Heart left ventricle (tissue), 16 donors: ENCODE data around the gene CPEB2. TPM values are rescaled to one million over a fixed set of nuclear protein-coding genes. Genes with fewer than 3 reads are reported as not detected.

Source experiments
- ATAC-seq, 4 donors: fragments of 200-7000 bp; cut with Tn5 transposase; one replicate each; pipeline ENCODE4 v1.9.1; 2020 to 2022; ENCODE audit warnings: moderate library complexity in 4 of 4, mild to moderate bottlenecking in 3 of 4, moderate number of reproducible peaks in 1 of 4
- DNase-seq, 5 donors: peaks; one replicate each; pipeline ENCODE4 v3.0.0-alpha.2; 2020
- H3K27ac ChIP-seq, 12 donors: fragments of 200-600 bp; sonication (generic) in 4 of 12; one replicate each; pipeline versions ENCODE4 v1.5.0 to v1.8.0; 2016 to 2022; ENCODE audit warnings: mild to moderate bottlenecking in 2 of 12
- H3K27me3 ChIP-seq, 9 donors: fragments of 200-600 bp; sonication (generic) in 2 of 9; one replicate each; pipeline versions ENCODE4 v1.5.1 to v1.8.0; 2016 to 2022; ENCODE audit warnings: mild to moderate bottlenecking in 3 of 9
- H3K36me3 ChIP-seq, 9 donors: fragments of 200-600 bp; sonication (generic) in 2 of 9; one replicate each; pipeline versions ENCODE4 v1.5.0 to v1.8.0; 2018 to 2022; ENCODE audit warnings: mild to moderate bottlenecking in 2 of 9
- H3K4me1 ChIP-seq, 12 donors: fragments of 200-600 bp; sonication (generic) in 4 of 12; one replicate each; pipeline versions ENCODE4 v1.5.0 to v1.8.0; 2016 to 2022; ENCODE audit warnings: mild to moderate bottlenecking in 3 of 12
- H3K4me3 ChIP-seq, 12 donors: fragments of 200-600 bp; sonication (generic) in 4 of 12; one replicate each; pipeline versions ENCODE4 v1.5.0 to v1.8.0; 2017 to 2022; ENCODE audit warnings: mild to moderate bottlenecking in 9 of 12, moderate library complexity in 4 of 12
- H3K9me3 ChIP-seq, 12 donors: fragments of 200-600 bp; sonication (generic) in 4 of 12; one replicate each; pipeline versions ENCODE4 v1.5.0 to v1.8.0; 2016 to 2022; ENCODE audit warnings: mild to moderate bottlenecking in 1 of 12
- POLR2A ChIP-seq, 2 donors: fragments of 450-650 bp; IDR thresholded peaks; one replicate each; pipeline ENCODE4 v1.6.1; 2017; ENCODE audit warnings: antibody characterized with exemption in 2 of 2, mild to moderate bottlenecking in 2 of 2, moderate library complexity in 2 of 2
- WGBS, 4 donors: extraction: QIAGEN DNeasy Blood & Tissue Kit in 2 of 4; methylation state at CpG; one replicate each; pipeline versions ENCODE4 v1.1.5 to v1.1.7; 2013 to 2018; 5-methylcytosine and 5-hydroxymethylcytosine counted together
- intact Hi-C, 10 donors: fragments of 100-400 bp; cut with DNase I; formaldehyde crosslinking; loops; one replicate each; pipeline versions ENCODE4 v1.11.1 to v1.14.2; 2022
- polyA plus RNA-seq, 2 donors: library from polyadenylated mRNA; stranded (reverse); fragments of 200-250 nt; gene quantifications; one replicate each; pipeline ENCODE4 v1.2.3, GENCODE V29; 2013
- total RNA-seq, 9 donors: library from RNA; depleted of rRNA in 2 of 9; stranded (reverse); fragments of >200 nt in 2 of 9; fragmentation: NEBNext Ultra II Directional in 3 of 9; extraction: Animal tissue kit (Norgen Biotek cat#: 25700) in 3 of 9; gene quantifications; one replicate each; pipeline versions ENCODE4 v1.1.0 to v1.2.4, GENCODE V29; 2016 to 2023
- TF ChIP-seq, protein P1 (sequence below), 12 donors: fragments of 200-600 bp; sonication (generic) in 4 of 12; IDR thresholded peaks; one replicate each; pipeline versions ENCODE4 v1.5.0 to v1.8.0; 2018 to 2022; ENCODE audit warnings: antibody characterized with exemption in 12 of 12, mild to moderate bottlenecking in 5 of 12
- donor health status: ischemic (EF 13 %, LVEDD 7.1; RV severe dilation, severe dysfunction).
- donor health status: healthy with polysubstance abuse.
- donor health status: DM: no; HTN: yes; CAD: no.
- donor health status: DM: no; HTN: no; CAD: no.
- donor health status: ischemic (EF 25% LVEDD 6.9; RV normal size, moderate dysfunction).
- donor health status: ischemic (EF 25% LVEDD 5.7; RV mildly dilated, moderate dysfunction).
- donor health status: healthy.
- donor health status: DM: yes; HTN: yes; CAD: no.
- donor health status: ischemic (EF 35%, LVEDD 5.7; RV mildly dilated, moderate dysfunction).
- donor health status: nonischemic (EF 11% LVEDD 7.7; RV severe dilation, severe dysfunction).
- donor health status: DM: yes; HTN: yes; CAD: no.
- donor health status: PGD.
- donor health status: ischemic (EF 29% LVEDD 5.4; RV normal size, mild dysfunction).
- donor health status: nonischemic (EF 23%, LVEDD 6.1; RV moderate dilation, normal function).

Gene CPEB2
- total and polyA plus RNA-seq, 11 donors = 4.2 to 26.1 (median 17.2) TPM

DNA sequence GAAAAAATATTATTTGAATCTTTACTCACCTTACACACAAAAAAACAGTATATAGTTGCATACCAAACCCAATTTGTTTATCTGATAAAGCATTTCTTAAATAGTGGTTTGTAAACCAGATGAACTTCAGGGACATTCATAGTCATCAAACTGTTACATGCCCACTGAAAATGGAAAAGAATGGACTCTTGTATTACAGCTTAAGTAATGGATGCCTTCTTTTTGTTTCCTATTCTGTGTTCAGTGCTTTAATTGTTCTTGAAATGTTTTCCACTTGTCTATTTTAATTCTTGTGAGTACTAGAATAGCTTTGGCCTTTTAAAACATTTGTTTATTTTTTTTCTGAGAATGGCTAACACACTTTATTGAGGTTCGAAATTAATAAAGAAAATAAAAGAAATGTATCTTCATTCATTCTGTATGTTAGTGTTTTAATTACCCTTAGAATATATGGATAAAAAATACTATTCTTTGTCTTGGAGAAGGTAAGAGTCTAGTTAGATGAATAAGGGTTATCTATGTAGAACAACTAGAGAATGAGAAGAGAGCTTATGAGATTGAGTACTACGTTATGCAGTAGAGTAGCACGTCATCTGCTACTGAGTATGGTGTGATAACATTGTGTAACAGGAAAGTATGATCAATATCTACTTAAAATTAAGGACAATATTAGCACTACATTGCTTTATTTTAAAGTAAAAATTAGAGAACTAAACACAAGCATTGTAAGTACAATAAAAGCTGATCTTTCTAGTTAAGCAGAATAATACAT is 9.9 kb downstream of the CPEB2 start:
- DNase-seq = no peak
- 62 to 72% (median 68%) methylated on average over 3 of the region's 3 CpGs for WGBS, 4 donors
- Histone ChIP-seq H3K27ac (peak overlapping the region in 4 of 12 donors; percentile 5 to 27 (median 6)), H3K4me1 (peaks cover 0 to 74% (median 49%) of the 10 kb centered on the region in 12 donors), H3K4me3 (no peak overlapping the region), H3K36me3 (peaks cover 0 to 91% (median 59%) of the 10 kb centered on the region in 9 donors), H3K27me3 (no peaks in the 10 kb centered on the region), H3K9me3 (no peaks in the 10 kb centered on the region)
- TF ChIP-seq, protein P1, sequence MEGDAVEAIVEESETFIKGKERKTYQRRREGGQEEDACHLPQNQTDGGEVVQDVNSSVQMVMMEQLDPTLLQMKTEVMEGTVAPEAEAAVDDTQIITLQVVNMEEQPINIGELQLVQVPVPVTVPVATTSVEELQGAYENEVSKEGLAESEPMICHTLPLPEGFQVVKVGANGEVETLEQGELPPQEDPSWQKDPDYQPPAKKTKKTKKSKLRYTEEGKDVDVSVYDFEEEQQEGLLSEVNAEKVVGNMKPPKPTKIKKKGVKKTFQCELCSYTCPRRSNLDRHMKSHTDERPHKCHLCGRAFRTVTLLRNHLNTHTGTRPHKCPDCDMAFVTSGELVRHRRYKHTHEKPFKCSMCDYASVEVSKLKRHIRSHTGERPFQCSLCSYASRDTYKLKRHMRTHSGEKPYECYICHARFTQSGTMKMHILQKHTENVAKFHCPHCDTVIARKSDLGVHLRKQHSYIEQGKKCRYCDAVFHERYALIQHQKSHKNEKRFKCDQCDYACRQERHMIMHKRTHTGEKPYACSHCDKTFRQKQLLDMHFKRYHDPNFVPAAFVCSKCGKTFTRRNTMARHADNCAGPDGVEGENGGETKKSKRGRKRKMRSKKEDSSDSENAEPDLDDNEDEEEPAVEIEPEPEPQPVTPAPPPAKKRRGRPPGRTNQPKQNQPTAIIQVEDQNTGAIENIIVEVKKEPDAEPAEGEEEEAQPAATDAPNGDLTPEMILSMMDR (IDR thresholded peaks at IDR 0.05) = no peak
- TF ChIP-seq POLR2A (IDR thresholded peaks at IDR 0.05) = no peak
- ATAC-seq = no peak
- intact Hi-C loops = loop anchor here in 1 of 10 donors (10.0 kb wide), 1 partner anchor 133 kb away; no protein-coding TSS in a partner anchor

DNA sequence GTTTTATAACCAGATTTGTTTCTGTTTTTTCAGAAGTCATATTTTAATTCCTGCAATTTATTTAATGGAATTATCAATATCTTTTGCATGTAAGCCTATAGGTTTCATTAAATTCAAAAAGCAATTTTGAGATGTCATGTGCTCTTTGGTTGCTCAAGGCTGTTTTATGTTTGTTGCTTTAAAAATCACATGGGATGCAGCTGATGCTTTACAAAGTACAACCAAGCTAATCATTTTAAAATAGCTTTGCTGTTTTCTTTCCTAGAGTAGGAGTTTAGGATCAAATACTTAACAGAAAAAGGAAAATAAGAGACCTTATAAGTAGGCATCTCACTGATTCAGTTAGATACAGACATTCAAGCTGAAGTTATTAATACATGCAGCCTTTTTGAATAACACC is 11.3 kb downstream of the CPEB2 start:
- H3K27ac ChIP-seq = no peak overlapping the region
- H3K36me3 ChIP-seq = peaks cover 0 to 92% (median 54%) of the 10 kb centered on the region in 9 donors
- no peaks in the 10 kb centered on the region for H3K27me3 ChIP-seq
- no peaks in the 10 kb centered on the region for H3K9me3 ChIP-seq
- ATAC-seq = no peak
- H3K4me3 ChIP-seq = no peak overlapping the region
- peaks cover 0 to 75% (median 45%) of the 10 kb centered on the region in 12 donors for H3K4me1 ChIP-seq
- intact Hi-C loops = loop anchor here in 1 of 10 donors (10.0 kb wide), 1 partner anchor 131 kb away; no protein-coding TSS in a partner anchor
- DNase-seq = no peak
- no peak for TF ChIP-seq POLR2A (IDR thresholded peaks at IDR 0.05)
- TF ChIP-seq, protein P1 (IDR thresholded peaks at IDR 0.05) = no peak

DNA sequence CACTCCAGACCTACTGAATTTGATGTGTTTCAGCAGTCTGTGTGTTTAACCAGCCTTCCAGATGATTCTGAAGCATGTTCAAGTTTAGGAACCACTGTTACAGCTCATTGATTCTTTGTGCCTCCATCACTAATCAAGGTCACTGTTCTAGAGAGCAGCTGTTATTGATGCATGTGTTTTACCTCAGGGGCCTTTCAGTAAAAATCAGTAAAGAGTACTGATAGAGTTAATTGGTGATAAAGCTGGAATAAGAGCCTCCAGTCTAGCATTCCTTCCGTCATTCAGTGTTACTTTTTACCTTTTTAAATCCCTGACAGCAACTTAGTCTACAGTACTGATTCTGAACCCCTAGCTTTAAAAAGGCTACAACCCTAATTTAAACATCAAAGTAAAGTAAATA is 12.9 kb downstream of the CPEB2 start:
- intact Hi-C loops = loop anchor here in 1 of 10 donors (10.0 kb wide), 1 partner anchor 130 kb away; no protein-coding TSS in a partner anchor
- WGBS, 4 donors = 59 to 70% (median 61%) methylated on average over 1 of the region's 1 CpG
- Histone ChIP-seq H3K4me3 (no peak overlapping the region), H3K27me3 (no peaks in the 10 kb centered on the region), H3K27ac (no peak overlapping the region), H3K4me1 (peaks cover 0 to 71% (median 37%) of the 10 kb centered on the region in 12 donors), H3K36me3 (peaks cover 0 to 93% (median 51%) of the 10 kb centered on the region in 9 donors), H3K9me3 (no peaks in the 10 kb centered on the region)
- no peak for TF ChIP-seq POLR2A (IDR thresholded peaks at IDR 0.05)
- TF ChIP-seq, protein P1 (IDR thresholded peaks at IDR 0.05) = no peak
- no peak for DNase-seq
- no peak for ATAC-seq

DNA sequence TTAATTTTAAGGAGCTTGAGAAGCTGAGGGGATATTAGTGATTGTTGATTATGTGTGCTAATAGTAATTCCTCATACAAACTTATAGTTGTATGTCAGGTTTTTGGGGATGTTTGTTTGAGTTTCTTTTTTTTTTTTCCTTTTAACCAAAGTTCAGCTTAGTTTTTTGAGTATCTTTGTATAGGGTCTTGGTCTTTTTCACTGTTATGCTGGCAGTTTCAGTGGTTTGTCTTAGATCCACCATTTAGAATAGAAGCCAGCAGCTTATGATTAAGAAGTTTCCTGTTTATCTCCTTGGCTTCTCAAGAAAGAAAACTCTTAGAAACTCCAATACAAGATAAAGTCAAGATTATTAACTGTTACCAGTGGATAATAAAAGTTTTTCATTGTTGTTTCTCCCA is 16.1 kb downstream of the CPEB2 start:
- H3K9me3 ChIP-seq = peaks cover 0 to under 1% (median 0%) of the 10 kb centered on the region in 12 donors
- H3K36me3 ChIP-seq = peaks cover 0 to 80% (median 37%) of the 10 kb centered on the region in 9 donors
- DNase-seq (no peak), ATAC-seq (no peak)
- peak overlapping the region in 2 of 12 donors; percentile 2 to 32 for H3K27ac ChIP-seq
- TF ChIP-seq, protein P1 (IDR thresholded peaks at IDR 0.05) = no peak
- TF ChIP-seq POLR2A (IDR thresholded peaks at IDR 0.05) = no peak
- H3K27me3 ChIP-seq = no peaks in the 10 kb centered on the region
- intact Hi-C loops = loop anchor here in 1 of 10 donors (10.0 kb wide), 1 partner anchor 126 kb away; no protein-coding TSS in a partner anchor
- no peak overlapping the region for H3K4me3 ChIP-seq
- H3K4me1 ChIP-seq = peaks cover 0 to 73% (median 34%) of the 10 kb centered on the region in 12 donors
